GM19023 (cell line): ENCODE results near the gene TATDN3.
"Not testable (repeated sequence)": the region's sequence is repeated elsewhere in the genome, so short reads cannot be mapped to it uniquely, and the experiment has no call there.

Experiments
- ATAC-seq: cut with Tn5 transposase; IDR thresholded peaks from one replicate; pipeline ENCODE4 v1.9.1; 2021; ENCODE audit warnings: mild to moderate bottlenecking, moderate library complexity; ENCODE audit not compliant: unreplicated experiment

Gene TATDN3

GRCh38 chr1:212827171-212827776, 35.6 kb downstream of the TATDN3 start:
- ATAC-seq = no peak

- no peak for ATAC-seq
Observed at GRCh38 chr1:212827831-212828278, 36.2 kb downstream of the TATDN3 start.

DNA sequence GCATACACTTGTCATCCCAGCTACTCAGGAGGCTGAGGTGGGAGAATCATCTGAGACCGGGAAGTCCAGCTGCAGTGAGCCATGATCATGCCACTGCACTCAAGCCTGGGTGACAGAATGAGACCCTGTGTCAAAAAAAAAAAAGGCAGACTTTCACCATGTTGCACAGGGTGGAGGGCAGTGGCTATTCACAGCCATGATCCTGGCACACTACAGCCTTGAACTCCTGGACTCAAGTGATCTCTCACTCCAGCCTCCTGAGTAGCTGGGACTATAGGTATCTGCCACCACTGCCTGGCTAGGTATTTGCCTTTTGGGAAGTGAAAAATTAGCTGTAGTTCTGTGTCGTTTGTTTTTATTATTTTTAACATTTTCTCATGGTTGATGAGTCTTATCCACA, 36.7 kb downstream of the TATDN3 start:
- no peak for ATAC-seq

GRCh38 chr1:212833211-212834207, 41.8 kb downstream of the TATDN3 start:
- peak; percentile 75 for ATAC-seq

DNA sequence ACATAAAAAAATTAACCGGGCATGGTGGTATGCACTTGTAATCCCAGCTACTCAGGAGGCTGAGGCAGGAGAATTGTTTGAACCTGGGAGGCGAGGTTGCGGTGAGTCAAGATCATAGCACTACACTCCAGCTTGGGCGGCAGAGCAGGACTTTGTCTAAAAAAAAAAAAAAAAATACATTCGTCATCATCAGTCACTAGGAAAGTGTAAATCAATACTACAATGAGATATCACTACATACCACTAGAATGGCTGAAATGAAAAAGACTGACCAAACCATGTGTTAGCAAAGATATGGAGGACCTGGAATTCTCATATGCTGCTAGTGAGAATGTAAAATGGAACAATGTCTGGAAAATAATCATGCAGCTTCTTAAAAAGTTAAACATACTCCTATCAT, 46.5 kb downstream of the TATDN3 start:
- ATAC-seq = no peak

DNA sequence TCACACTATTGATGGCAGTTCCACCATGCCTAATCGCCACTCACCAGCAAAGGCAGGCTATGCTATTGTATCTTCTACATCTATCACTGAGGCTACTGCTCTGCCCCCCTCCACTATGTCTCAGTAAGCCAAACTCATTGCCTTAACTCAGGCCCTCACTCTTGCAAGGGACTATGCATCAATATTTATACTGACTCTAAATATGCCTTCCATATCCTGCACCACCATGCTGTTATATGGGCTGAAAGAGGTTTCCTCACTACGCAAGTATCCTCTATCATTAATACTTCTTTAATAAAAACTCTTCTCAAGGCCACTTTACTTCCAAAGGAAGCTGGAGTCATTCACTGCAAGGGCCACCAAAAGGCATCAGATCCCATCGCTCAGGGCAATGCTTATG, 52.8 kb downstream of the TATDN3 start:
- ATAC-seq = not testable (repeated sequence)

DNA sequence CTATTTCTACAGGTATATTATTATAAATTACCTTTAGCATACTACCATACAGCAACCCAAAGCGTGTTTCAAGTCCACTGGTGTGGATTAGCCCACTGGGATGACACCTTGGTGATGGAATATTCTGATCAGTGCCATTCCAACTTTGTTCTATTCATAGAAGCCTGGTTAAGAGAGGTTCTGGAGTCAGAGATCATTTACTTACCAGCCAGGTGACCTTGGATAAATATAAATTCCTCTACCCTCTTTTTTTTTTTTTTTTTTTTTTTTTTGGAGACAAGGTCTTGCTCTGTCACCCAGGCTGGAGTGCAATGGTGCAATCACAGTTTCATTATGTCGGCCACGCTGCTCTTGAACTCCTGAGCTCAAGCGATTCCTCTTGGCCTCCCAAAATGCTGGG, 55.9 kb downstream of the TATDN3 start, which contains the start of gene SPATA45:
SPATA45 (minus strand) TSS at position 101 of the 400 bp plus-strand sequence. CDS start 11,500 bp downstream, outside the sequence.
- ATAC-seq = no peak

DNA sequence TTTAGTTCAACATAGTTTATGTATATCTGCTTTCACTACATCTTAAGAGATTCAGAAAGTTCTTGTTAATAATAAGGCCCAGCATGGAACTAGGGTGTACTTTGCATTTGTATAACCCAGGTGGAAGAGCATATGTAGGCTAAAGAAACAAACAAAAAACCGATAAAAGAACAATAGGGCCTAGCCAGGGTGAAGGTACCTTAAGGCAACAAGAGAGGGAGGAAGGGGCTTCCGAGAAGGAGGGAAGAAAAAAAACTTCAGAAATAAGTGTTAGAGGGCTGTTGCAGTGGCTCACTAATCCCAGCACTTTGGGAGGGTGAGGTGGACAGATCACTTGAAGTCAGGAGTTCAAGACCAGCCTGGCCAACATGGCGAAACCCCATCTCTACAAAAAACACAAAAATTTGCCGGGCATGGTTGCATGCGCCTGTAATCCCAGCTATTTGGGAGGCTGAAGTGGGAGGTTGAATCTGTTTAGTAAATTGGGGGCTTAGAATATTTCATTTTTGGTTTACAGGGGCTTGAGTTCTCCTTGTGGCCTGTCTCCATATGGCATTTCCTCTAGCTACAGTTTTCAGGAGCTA, 60.5 kb downstream of the TATDN3 start:
- no peak for ATAC-seq

- ATAC-seq = no peak
Observed at GRCh38 chr1:212853658-212854057, 62.0 kb downstream of the TATDN3 start.

GRCh38 chr1:212856755-212857154, 65.1 kb downstream of the TATDN3 start:
- ATAC-seq = no peak

GRCh38 chr1:212857992-212858460, 66.3 kb downstream of the TATDN3 start, which contains the start of gene FLVCR1:
Gene FLVCR1, plus strand, starts transcription at chr1:212858275. Its CDS starts 178 bp downstream, at chr1:212858453.
- ATAC-seq = peak; percentile 98

GRCh38 chr1:212858461-212859265, 67.0 kb downstream of the TATDN3 start:
- ATAC-seq = peak; percentile 20

- no peak for ATAC-seq
Observed at GRCh38 chr1:212860713-212861581, 69.3 kb downstream of the TATDN3 start.

DNA sequence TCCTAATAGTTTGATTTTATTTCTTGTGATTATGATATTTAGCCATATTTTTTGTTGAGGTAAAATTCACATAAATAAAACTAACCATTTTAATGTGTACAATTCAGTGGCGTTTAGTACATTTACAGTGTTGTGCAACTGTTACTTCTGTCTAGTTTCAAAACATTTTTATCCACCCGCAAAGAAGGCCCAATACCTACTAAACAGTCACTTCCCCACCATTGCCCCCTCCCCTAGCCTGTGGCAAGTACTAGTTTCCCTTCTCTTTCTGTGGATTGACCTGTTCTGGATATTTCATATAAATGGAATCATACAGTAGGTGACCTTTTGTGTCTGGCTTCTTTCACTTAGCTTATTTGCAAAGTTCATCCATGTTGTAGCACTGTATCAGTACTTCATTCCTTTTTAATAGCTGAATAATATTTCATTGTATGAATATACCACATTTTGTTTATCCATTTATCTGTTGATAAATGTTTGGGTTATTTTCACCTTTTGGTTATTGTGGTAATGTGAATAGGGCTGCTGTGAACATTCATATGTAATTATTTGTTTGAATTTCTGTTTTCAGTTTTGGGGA, 70.5 kb downstream of the TATDN3 start:
- ATAC-seq = no peak

- ATAC-seq = not testable (repeated sequence)
Observed at GRCh38 chr1:212863345-212863744, 71.7 kb downstream of the TATDN3 start.

DNA sequence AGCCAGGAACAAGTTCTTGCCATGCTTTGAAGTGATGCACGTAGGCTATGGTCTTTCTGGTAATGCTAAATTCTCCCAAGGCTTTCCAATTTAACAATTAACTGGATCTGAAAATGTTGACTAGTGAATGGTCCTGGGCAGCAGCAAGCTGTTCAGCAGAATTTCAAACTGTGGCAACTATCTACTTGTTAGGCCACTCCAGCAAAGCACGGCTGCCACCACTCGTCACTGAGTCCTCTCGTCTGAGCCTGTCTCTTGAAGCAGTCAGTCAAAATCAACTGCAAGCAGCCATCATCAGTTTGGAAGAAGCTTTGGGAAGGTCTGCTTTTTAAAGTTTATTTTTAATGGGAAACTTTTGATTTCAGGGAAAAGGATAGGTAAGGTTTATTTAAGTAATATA, 72.5 kb downstream of the TATDN3 start:
- no peak for ATAC-seq
